MCF 10A (cell line): Measurements from ENCODE around the gene PARD3B. TPM values are rescaled to one million over a fixed set of nuclear protein-coding genes. Genes with fewer than 3 reads are reported as not detected.

Experiments
- BruUV-seq: library from RNA; stranded (reverse); fragments of 400-500 nt; replicated peaks from 2 replicates; lab custom pipeline; 2021; lab: Mats Ljungman, UMichigan
- CTCF ChIA-PET: fragments of 300-600 bp; sonication (Branson Sonifier 250); formaldehyde crosslinking; extraction: SDS; loops from one replicate; lab custom pipeline; 2021; ENCODE audit warnings: antibody characterized with exemption, inconsistent platforms; lab: Yijun Ruan, JAX
- POLR2A ChIA-PET: fragments of 300-600, 350-650 bp; sonication (Branson Sonifier 250); formaldehyde crosslinking; extraction: SDS; loops from one replicate; lab custom pipeline; 2020; ENCODE audit warnings: antibody characterized with exemption, inconsistent platforms; lab: Yijun Ruan, JAX
- DNase-seq: peaks from one replicate; pipeline ENCODE4 v3.0.0-alpha.2; 2018; ENCODE audit not compliant: unreplicated experiment
- H3K27ac Mint-ChIP-seq: one replicate; pipeline ENCODE4 v1.8.0; 2022; ENCODE audit warnings: mild to moderate bottlenecking, low read depth, mixed read lengths; ENCODE audit not compliant: unreplicated experiment
- H3K27me3 Mint-ChIP-seq: one replicate; pipeline ENCODE4 v1.8.0; 2022; ENCODE audit warnings: mixed read lengths; ENCODE audit not compliant: insufficient read depth, unreplicated experiment
- H3K36me3 Mint-ChIP-seq: one replicate; pipeline ENCODE4 v1.8.0; 2022; ENCODE audit warnings: mild to moderate bottlenecking, moderate library complexity, mixed read lengths; ENCODE audit not compliant: insufficient read depth, unreplicated experiment
- H3K4me1 Mint-ChIP-seq: one replicate; pipeline ENCODE4 v1.8.0; 2022; ENCODE audit warnings: mixed read lengths; ENCODE audit not compliant: insufficient read depth, unreplicated experiment
- H3K4me3 Mint-ChIP-seq: one replicate; pipeline ENCODE4 v1.8.0; 2022; ENCODE audit warnings: mild to moderate bottlenecking, moderate library complexity, mixed read lengths; ENCODE audit not compliant: unreplicated experiment
- H3K9me3 Mint-ChIP-seq: one replicate; pipeline ENCODE4 v1.8.0; 2022; ENCODE audit warnings: mixed read lengths; ENCODE audit not compliant: unreplicated experiment
- CTCF ChIP-seq: fragments of 200-600 bp; IDR thresholded peaks from one replicate; pipeline ENCODE4 v1.8.0; 2022; ENCODE audit warnings: antibody characterized with exemption, mild to moderate bottlenecking; ENCODE audit not compliant: unreplicated experiment
- intact Hi-C: fragments of 100-400 bp; cut with micrococcal nuclease; formaldehyde crosslinking; loops from 2 replicates; pipeline ENCODE4 v1.14.1; 2022
- total RNA-seq: library from RNA; stranded (reverse); gene quantifications from 2 replicates; pipeline ENCODE4 v1.2.3, GENCODE V29; 2022

PARD3B gene
- total RNA-seq, 1 experiment from 2014 or later: 11.6 TPM

DNA sequence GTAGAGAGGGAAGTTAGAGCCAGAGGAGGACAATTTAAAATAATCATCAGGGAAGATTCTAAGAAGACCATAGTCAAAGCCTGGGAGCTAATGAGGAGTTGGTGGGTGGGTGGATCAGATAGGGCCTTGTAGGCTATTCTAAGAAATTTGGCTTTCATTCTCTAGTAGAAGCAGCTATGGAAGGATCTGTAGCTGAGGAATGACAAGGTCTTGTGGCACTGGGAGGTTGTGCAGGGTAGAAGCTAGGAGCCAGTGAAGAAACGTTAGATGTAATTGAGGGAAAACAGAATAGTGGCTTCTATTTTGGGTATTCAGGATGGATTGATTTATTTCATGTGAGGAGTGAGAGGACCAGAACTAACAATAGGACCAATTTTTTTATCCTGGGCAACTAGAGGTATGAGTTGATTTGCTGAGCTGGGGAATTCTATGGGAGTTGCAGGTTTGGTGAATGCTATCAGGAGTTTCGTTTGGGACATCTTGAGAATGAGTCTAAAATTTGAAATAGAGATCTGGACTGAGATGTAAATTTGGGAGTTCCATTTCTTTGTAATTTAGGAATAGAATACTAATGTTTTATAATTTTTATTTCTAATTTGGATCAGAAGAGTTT lies 371.9 kb downstream of the PARD3B start:
- Mint-ChIP-seq H3K36me3 (no peaks in the 10 kb centered on the region), H3K9me3 (no peaks in the 10 kb centered on the region), H3K27me3 (no peaks in the 10 kb centered on the region), H3K4me3 (no peak overlapping the region), H3K4me1 (no peaks in the 10 kb centered on the region), H3K27ac (no peak overlapping the region)
- POLR2A ChIA-PET: interaction anchor here (0.6 to 0.9 kb wide), 2 partner anchors 11 kb away, joined by 3 to 4 read pairs; no protein-coding TSS in a partner anchor
- DNase-seq: no peak
- CTCF ChIA-PET: no interaction called here
- no TSS peak for BruUV-seq
- intact Hi-C loops: no loop called here
- no peak for TF ChIP-seq CTCF

DNA sequence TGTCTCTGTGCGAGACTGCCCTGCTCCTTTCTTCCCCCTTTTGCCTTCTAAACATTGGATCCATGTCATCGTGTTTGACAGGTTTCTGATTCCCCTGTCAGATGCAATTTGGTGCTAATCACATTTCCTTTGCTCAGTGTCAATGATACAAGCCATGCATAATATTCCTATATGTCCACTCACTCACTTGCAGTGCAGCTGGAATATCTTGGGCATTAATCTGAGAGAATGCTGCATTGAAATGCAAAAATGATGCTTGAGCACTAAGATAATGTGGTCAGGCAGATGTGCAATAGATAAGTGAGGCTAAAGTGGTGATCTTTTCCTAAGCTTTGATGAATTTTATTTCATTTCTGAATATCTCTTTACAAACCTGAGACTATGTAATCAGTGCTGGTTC lies 375.5 kb downstream of the PARD3B start:
- Mint-ChIP-seq H3K36me3 (no peaks in the 10 kb centered on the region), H3K4me1 (no peaks in the 10 kb centered on the region), H3K4me3 (no peak overlapping the region), H3K27ac (no peak overlapping the region), H3K27me3 (no peaks in the 10 kb centered on the region), H3K9me3 (no peaks in the 10 kb centered on the region)
- intact Hi-C loops: no loop called here
- no TSS peak for BruUV-seq
- TF ChIP-seq CTCF: no peak
- no peak for DNase-seq
- ChIA-PET POLR2A (no interaction called here), CTCF (interaction anchor here (0.6 kb wide), 2 partner anchors 32 to 47 kb away, joined by 3 read pairs; no protein-coding TSS in a partner anchor)

DNA sequence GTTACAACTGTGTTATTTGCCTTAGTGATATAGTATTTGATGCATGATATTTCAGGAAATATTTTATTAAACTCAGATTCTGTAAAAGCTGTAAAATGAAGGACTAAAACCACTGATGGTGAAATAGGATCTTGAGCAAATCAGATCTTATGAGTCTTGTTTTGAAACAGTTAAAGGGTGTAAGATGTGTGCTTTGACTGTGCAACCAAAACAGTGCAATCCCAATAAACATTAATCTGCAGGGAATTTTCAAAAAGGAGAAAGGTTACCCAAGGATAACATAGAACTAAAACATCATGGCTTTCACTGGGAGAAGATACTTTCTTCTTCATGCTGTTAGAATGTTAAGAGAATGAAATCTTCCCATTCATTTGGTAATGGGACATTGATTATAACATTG lies 378.7 kb downstream of the PARD3B start:
- Mint-ChIP-seq H3K4me1 (no peaks in the 10 kb centered on the region), H3K4me3 (no peak overlapping the region), H3K27me3 (no peaks in the 10 kb centered on the region), H3K9me3 (no peaks in the 10 kb centered on the region), H3K27ac (no peak overlapping the region), H3K36me3 (no peaks in the 10 kb centered on the region)
- intact Hi-C loops: no loop called here
- TF ChIP-seq CTCF: no peak
- no peak for DNase-seq
- no TSS peak for BruUV-seq
- ChIA-PET POLR2A (no interaction called here), CTCF (no interaction called here)

GRCh38 chr2:204931562-204931961 lies 386.3 kb downstream of the PARD3B start:
- no peaks in the 10 kb centered on the region for H3K4me1 Mint-ChIP-seq
- BruUV-seq: no TSS peak
- H3K27ac Mint-ChIP-seq: no peak overlapping the region
- ChIA-PET POLR2A (no interaction called here), CTCF (interaction anchor here (0.5 to 1.2 kb wide), 2 partner anchors 9 to 926 kb away, joined by 3 read pairs; no protein-coding TSS in a partner anchor)
- H3K27me3 Mint-ChIP-seq: no peaks in the 10 kb centered on the region
- no peaks in the 10 kb centered on the region for H3K9me3 Mint-ChIP-seq
- TF ChIP-seq CTCF: no peak
- intact Hi-C loops: no loop called here
- no peaks in the 10 kb centered on the region for H3K36me3 Mint-ChIP-seq
- no peak overlapping the region for H3K4me3 Mint-ChIP-seq
- DNase-seq: no peak
